GM12878 (cell line): ENCODE data around the gene BAX. TPM values are rescaled to one million over a fixed set of nuclear protein-coding genes. Genes with fewer than 3 reads are reported as not detected.

Experiments
- ATAC-seq: fragments of 200-7000 bp; cut with Tn5 transposase; 3 replicates; pipeline ENCODE4 v1.9.1; 2020; ENCODE audit warnings: mild to moderate bottlenecking, moderate library complexity
- BruUV-seq: library from RNA; stranded (reverse); fragments of 400-500 nt; replicated peaks from 2 replicates; lab custom pipeline; 2021; lab: Mats Ljungman, UMichigan
- CTCF ChIA-PET: fragments of 300-600 bp; sonication (Branson Sonifier 250); formaldehyde crosslinking; extraction: SDS; loops from one replicate; lab custom pipeline; 2021; ENCODE audit warnings: inconsistent platforms; lab: Yijun Ruan, JAX
- POLR2A ChIA-PET: fragments of 350-600 bp; formaldehyde crosslinking; extraction: SDS; loops from one replicate; lab custom pipeline; 2021; ENCODE audit warnings: inconsistent platforms; lab: Charles Lee
- RAD21 ChIA-PET: fragments of 300-600 bp; sonication (Branson Sonifier 250); formaldehyde crosslinking; loops from one replicate; lab custom pipeline; 2023; ENCODE audit warnings: antibody characterized with exemption; ENCODE audit not compliant: unreplicated experiment; lab: Charles Lee
- SMC1A ChIA-PET: fragments of 300-600 bp; sonication (Branson Sonifier 250); formaldehyde crosslinking; loops from one replicate; lab custom pipeline; 2023; ENCODE audit not compliant: unreplicated experiment, uncharacterized antibody; lab: Charles Lee
- DNase-seq: peaks from one replicate; pipeline ENCODE4 v3.0.0-alpha.2; 2011; ENCODE audit warnings: low read depth, low spot score
- FAIRE-seq: peaks from 3 replicates; lab custom pipeline; 2011; peaks lifted over from hg19 to GRCh38; lab: Jason Lieb, UNC
- H2AFZ ChIP-seq: 2 replicates; pipeline ENCODE4 v1.6.0; 2011; ENCODE audit warnings: low read depth, low read length, control low read depth; ENCODE audit not compliant: control insufficient read depth
- H3K27ac ChIP-seq: 2 replicates; pipeline ENCODE4 v1.5.1; 2011; ENCODE audit warnings: control low read depth; ENCODE audit not compliant: control insufficient read depth, insufficient read depth
- H3K27me3 ChIP-seq, 2 experiments: replicated peaks in 1 of 2; 2 replicates each; pipeline versions ENCODE4 v1.6.0 to v1.6.1; 2011; ENCODE audit warnings: low read length in 1 of 2; ENCODE audit not compliant: control insufficient read depth in 2 of 2, insufficient read depth in 2 of 2
- H3K36me3 ChIP-seq, 2 experiments: 2 replicates each; pipeline ENCODE4 v1.5.1; 2011; ENCODE audit warnings: low read length in 1 of 2; ENCODE audit not compliant: control insufficient read depth in 2 of 2, insufficient read depth in 2 of 2
- H3K4me1 ChIP-seq: 2 replicates; pipeline ENCODE4 v1.6.1; 2011; ENCODE audit warnings: mild to moderate bottlenecking, low read length, moderate library complexity, mixed read lengths; ENCODE audit not compliant: control insufficient read depth, insufficient read depth
- H3K4me2 ChIP-seq: 2 replicates; pipeline ENCODE4 v1.6.0; 2011; ENCODE audit warnings: control low read depth; ENCODE audit not compliant: control insufficient read depth, insufficient read depth
- H3K4me3 ChIP-seq: fragments of 200-600 bp; sonication (generic); 2 replicates; pipeline ENCODE4 v1.5.1; 2016
- H3K79me2 ChIP-seq: 2 replicates; pipeline ENCODE4 v1.6.0; 2011; ENCODE audit warnings: low read length; ENCODE audit not compliant: control insufficient read depth, insufficient read depth
- H3K9ac ChIP-seq: 2 replicates; pipeline ENCODE4 v1.8.0; 2011; ENCODE audit warnings: low read length, control low read depth, mixed read lengths; ENCODE audit not compliant: control insufficient read depth, insufficient read depth
- H3K9me3 ChIP-seq: replicated peaks from 3 replicates; pipeline ENCODE4 v1.5.1; 2011; ENCODE audit warnings: mild to moderate bottlenecking, low read length; ENCODE audit not compliant: control insufficient read depth, insufficient read depth
- H4K20me1 ChIP-seq: 2 replicates; pipeline ENCODE4 v1.6.0; 2011; ENCODE audit not compliant: control insufficient read depth, insufficient read depth
- BACH1 ChIP-seq: fragments of 450-650 bp; IDR thresholded peaks from 2 replicates; pipeline ENCODE4 v1.6.1; 2017; ENCODE audit warnings: mild to moderate bottlenecking, borderline replicate concordance
- BCL3 ChIP-seq: IDR thresholded peaks from 2 replicates; pipeline ENCODE4 v1.6.1; 2011; ENCODE audit warnings: borderline replicate concordance, low read depth, mild to moderate bottlenecking, moderate library complexity, low read length; ENCODE audit not compliant: insufficient read depth, poor library complexity, severe bottlenecking
- CBFB ChIP-seq: IDR thresholded peaks from 2 replicates; pipeline ENCODE4 v1.6.1; 2016; ENCODE audit warnings: antibody characterized with exemption, low read depth
- CHD4 ChIP-seq: fragments of 200-600 bp; sonication (generic); IDR thresholded peaks from 2 replicates; pipeline ENCODE4 v1.6.1; 2016; ENCODE audit warnings: mild to moderate bottlenecking
- EED ChIP-seq: sonication (generic); IDR thresholded peaks from 2 replicates; pipeline ENCODE4 v1.6.1; 2016; ENCODE audit warnings: antibody characterized with exemption, low read depth
- EGR1 ChIP-seq, 2 experiments: IDR thresholded peaks; 1 replicate in 1 of 2; 2 replicates in 1 of 2; pipeline ENCODE4 v1.6.1; 2011 to 2012; ENCODE audit warnings: low read depth in 2 of 2, low read length in 2 of 2, borderline replicate concordance in 1 of 2, mild to moderate bottlenecking in 1 of 2, moderate library complexity in 1 of 2
- ESRRA ChIP-seq: IDR thresholded peaks from 2 replicates; pipeline ENCODE4 v1.6.1; 2012; ENCODE audit warnings: mild to moderate bottlenecking, low read length, improper control_type of control experiment
- MXI1 ChIP-seq: fragments of 150-350 bp; IDR thresholded peaks from 2 replicates; pipeline ENCODE4 v1.6.1; 2011; ENCODE audit warnings: low read depth, mild to moderate bottlenecking, inconsistent platforms, low read length, improper control_type of control experiment
- NFYB ChIP-seq: IDR thresholded peaks from 2 replicates; pipeline ENCODE4 v1.6.1; 2011; ENCODE audit warnings: low read depth, mild to moderate bottlenecking, low read length, improper control_type of control experiment, moderate library complexity; ENCODE audit not compliant: insufficient read depth
- POLR2AphosphoS5 ChIP-seq: IDR thresholded peaks from 2 replicates; pipeline ENCODE4 v1.6.1; 2011; ENCODE audit warnings: mild to moderate bottlenecking, low read length, inconsistent platforms
- SMAD1 ChIP-seq: fragments of 450-650 bp; IDR thresholded peaks from 2 replicates; pipeline ENCODE4 v1.6.1; 2018; ENCODE audit warnings: mild to moderate bottlenecking, low read depth; ENCODE audit not compliant: partially characterized antibody
- YY1 ChIP-seq: IDR thresholded peaks from 2 replicates; pipeline ENCODE4 v1.6.1; 2011; ENCODE audit warnings: low read depth, mild to moderate bottlenecking, low read length
- WGBS: methylation state at CpG from one replicate; pipeline ENCODE4 v1.1.6; 2016; ENCODE audit warnings: low lambda C conversion rate; ENCODE audit not compliant: insufficient replicate concordance, insufficient coverage; ENCODE audit errors: missing lambda C conversion rate; 5-methylcytosine and 5-hydroxymethylcytosine counted together
- in situ Hi-C: fragments of 300-500 bp; cut with MboI; formaldehyde crosslinking; loops from 9 replicates; pipeline ENCODE4 v1.14.3; 2018; ENCODE audit warnings: mixed read lengths
- intact Hi-C: fragments of 100-400 bp; cut with micrococcal nuclease; formaldehyde crosslinking; loops from one replicate; pipeline ENCODE4 v1.14.2; 2022; ENCODE audit not compliant: unreplicated experiment
- polyA plus RNA-seq, 11 experiments: library from polyadenylated mRNA; depleted of rRNA in 4 of 11; unstranded in 6 of 11; stranded (reverse) in 5 of 11; fragments of >200 nt; fragmentation: Nextera tagmentation in 4 of 11; fragmentation: Illumina TruSeq in 1 of 11; extraction: Ambion mirVana in 4 of 11; extraction: Trizol in 1 of 11; gene quantifications; 1 replicate in 1 of 11; 2 replicates in 10 of 11; pipeline versions ENCODE4 v1.2.1 to v1.2.3, GENCODE V29; 2011 to 2016; ENCODE audit warnings: inconsistent platforms in 2 of 11, missing spikeins in 2 of 11, low read depth in 1 of 11
- total RNA-seq, 4 experiments: library from RNA; depleted of rRNA in 3 of 4; stranded (reverse); fragments of >200 nt in 3 of 4; fragmentation: Illumina TruSeq in 1 of 4; extraction: Trizol in 1 of 4; gene quantifications; 2 replicates each; pipeline versions ENCODE4 v1.2.1 to v1.2.3, GENCODE V29; 2013 to 2021
- TF ChIP-seq, protein P1 (sequence below): IDR thresholded peaks from 2 replicates; pipeline ENCODE4 v1.6.1; 2012; ENCODE audit warnings: improper control_type of control experiment, low read depth, low read length; ENCODE audit not compliant: insufficient replicate concordance
- TF ChIP-seq, protein P2 (sequence below): IDR thresholded peaks from 2 replicates; pipeline ENCODE4 v1.6.1; 2011; ENCODE audit warnings: mild to moderate bottlenecking, low read depth, low read length, moderate library complexity; ENCODE audit not compliant: insufficient replicate concordance

Gene BAX
- total and polyA plus RNA-seq, 10 of the 15 experiments (the other 5 are each of a cell fraction or from before 2014, with no cell fraction given) = 7.2 to 221 (median 137) TPM

- H3K27ac ChIP-seq = peak overlapping the region; percentile 74
- ChIA-PET CTCF (interaction anchor here (0.6 to 3.1 kb wide), 12 partner anchors 11 to 268 kb away, joined by 3 to 31 read pairs (median 4); partner anchors contain the start of genes BAX, GYS1, HSD17B14 and NUCB1), SMC1A (interaction anchor here (0.8 to 3.2 kb wide), 13 partner anchors 12 to 170 kb away, joined by 3 to 28 read pairs (median 4); partner anchors contain the start of genes DHDH, GYS1, HSD17B14 and RUVBL2), RAD21 (interaction anchor here (0.5 to 1.7 kb wide), 8 partner anchors 10 to 170 kb away, joined by 3 to 8 read pairs (median 4); partner anchors contain the start of genes GYS1 and RUVBL2), POLR2A (interaction anchor here (0.6 to 4.2 kb wide), 15 partner anchors 11 to 329 kb away, joined by 3 to 53 read pairs (median 4); partner anchors contain the start of genes BAX, BCAT2, DBP and GYS1)
- peaks cover 33% of the 10 kb centered on the region for H3K79me2 ChIP-seq
- H3K27me3 ChIP-seq = no peaks in the 10 kb centered on the region
- H3K9me3 ChIP-seq = no peaks in the 10 kb centered on the region
- no peak overlapping the region for H2AFZ ChIP-seq
- peak overlapping the region; percentile 93 for H3K4me3 ChIP-seq
- no TSS peak for BruUV-seq
- peak; percentile 60 for ATAC-seq
- peak overlapping the region; percentile 99 for H3K4me2 ChIP-seq
- peak; percentile 89 for FAIRE-seq
- WGBS = 1% methylated on average over 36 of the region's 36 CpGs
- H4K20me1 ChIP-seq = no peaks in the 10 kb centered on the region
- intact Hi-C loops = loop anchor here (1.0 to 10.0 kb wide), 2 partner anchors 91 to 331 kb away; partner anchors contain the start of gene DBP
- DNase-seq = peak; percentile 72
- H3K36me3 ChIP-seq = peaks cover 5 to 31% of the 10 kb centered on the region in 2 experiments
- in situ Hi-C loops = no loop called here
- H3K4me1 ChIP-seq = peaks cover 41% of the 10 kb centered on the region
- peak overlapping the region; percentile 79 for H3K9ac ChIP-seq
- TF ChIP-seq EGR1 (IDR thresholded peaks at IDR 0.05; ENCODE audit: borderline replicate concordance in 1 of 2, low read depth in 2 of 2, low read length in 2 of 2) = peak in 1 of 2 experiments; percentile 31; a peak in 1 of 3 replicates
- TF ChIP-seq BCL3 = no peak
- TF ChIP-seq NFYB = no peak
- TF ChIP-seq YY1 = 0 out of 2 replicates have a peak, but pooled peaks have one; percentile 10
- TF ChIP-seq CBFB = no peak
- peak; percentile 45; the same call in 1 of the 2 replicates for TF ChIP-seq BACH1
- peak; percentile 11; the same call in 1 of the 2 replicates for TF ChIP-seq POLR2AphosphoS5
- peak; percentile 32; the same call in 1 of the 2 replicates for TF ChIP-seq MXI1
- TF ChIP-seq, protein P1, sequence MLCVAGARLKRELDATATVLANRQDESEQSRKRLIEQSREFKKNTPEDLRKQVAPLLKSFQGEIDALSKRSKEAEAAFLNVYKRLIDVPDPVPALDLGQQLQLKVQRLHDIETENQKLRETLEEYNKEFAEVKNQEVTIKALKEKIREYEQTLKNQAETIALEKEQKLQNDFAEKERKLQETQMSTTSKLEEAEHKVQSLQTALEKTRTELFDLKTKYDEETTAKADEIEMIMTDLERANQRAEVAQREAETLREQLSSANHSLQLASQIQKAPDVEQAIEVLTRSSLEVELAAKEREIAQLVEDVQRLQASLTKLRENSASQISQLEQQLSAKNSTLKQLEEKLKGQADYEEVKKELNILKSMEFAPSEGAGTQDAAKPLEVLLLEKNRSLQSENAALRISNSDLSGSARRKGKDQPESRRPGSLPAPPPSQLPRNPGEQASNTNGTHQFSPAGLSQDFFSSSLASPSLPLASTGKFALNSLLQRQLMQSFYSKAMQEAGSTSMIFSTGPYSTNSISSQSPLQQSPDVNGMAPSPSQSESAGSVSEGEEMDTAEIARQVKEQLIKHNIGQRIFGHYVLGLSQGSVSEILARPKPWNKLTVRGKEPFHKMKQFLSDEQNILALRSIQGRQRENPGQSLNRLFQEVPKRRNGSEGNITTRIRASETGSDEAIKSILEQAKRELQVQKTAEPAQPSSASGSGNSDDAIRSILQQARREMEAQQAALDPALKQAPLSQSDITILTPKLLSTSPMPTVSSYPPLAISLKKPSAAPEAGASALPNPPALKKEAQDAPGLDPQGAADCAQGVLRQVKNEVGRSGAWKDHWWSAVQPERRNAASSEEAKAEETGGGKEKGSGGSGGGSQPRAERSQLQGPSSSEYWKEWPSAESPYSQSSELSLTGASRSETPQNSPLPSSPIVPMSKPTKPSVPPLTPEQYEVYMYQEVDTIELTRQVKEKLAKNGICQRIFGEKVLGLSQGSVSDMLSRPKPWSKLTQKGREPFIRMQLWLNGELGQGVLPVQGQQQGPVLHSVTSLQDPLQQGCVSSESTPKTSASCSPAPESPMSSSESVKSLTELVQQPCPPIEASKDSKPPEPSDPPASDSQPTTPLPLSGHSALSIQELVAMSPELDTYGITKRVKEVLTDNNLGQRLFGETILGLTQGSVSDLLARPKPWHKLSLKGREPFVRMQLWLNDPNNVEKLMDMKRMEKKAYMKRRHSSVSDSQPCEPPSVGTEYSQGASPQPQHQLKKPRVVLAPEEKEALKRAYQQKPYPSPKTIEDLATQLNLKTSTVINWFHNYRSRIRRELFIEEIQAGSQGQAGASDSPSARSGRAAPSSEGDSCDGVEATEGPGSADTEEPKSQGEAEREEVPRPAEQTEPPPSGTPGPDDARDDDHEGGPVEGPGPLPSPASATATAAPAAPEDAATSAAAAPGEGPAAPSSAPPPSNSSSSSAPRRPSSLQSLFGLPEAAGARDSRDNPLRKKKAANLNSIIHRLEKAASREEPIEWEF = no peak
- TF ChIP-seq CHD4 = no peak
- TF ChIP-seq SMAD1 = no peak
- TF ChIP-seq, protein P2, sequence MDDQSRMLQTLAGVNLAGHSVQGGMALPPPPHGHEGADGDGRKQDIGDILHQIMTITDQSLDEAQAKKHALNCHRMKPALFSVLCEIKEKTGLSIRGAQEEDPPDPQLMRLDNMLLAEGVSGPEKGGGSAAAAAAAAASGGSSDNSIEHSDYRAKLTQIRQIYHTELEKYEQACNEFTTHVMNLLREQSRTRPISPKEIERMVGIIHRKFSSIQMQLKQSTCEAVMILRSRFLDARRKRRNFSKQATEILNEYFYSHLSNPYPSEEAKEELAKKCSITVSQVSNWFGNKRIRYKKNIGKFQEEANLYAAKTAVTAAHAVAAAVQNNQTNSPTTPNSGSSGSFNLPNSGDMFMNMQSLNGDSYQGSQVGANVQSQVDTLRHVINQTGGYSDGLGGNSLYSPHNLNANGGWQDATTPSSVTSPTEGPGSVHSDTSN = no peak
- TF ChIP-seq EED = no peak
- TF ChIP-seq ESRRA = no peak
Measured at GRCh38 chr19:48965806-48966540, 11.3 kb downstream of the BAX start.
